Breast epithelium (tissue), 3 donors: ENCODE measurements around the gene NEMP1.

ENCODE experiments used
- CTCF ChIP-seq, 3 donors: fragments of 450-650 bp; IDR thresholded peaks; one replicate each; pipeline ENCODE4 v1.5.1; 2016 to 2017; ENCODE audit warnings: antibody characterized with exemption in 3 of 3, mild to moderate bottlenecking in 3 of 3, moderate library complexity in 3 of 3
- POLR2AphosphoS5 ChIP-seq, 3 donors: sonication (generic); formaldehyde crosslinking; IDR thresholded peaks; one replicate each; pipeline ENCODE4 v1.6.1; 2017; ENCODE audit warnings: antibody characterized with exemption in 3 of 3

- TF ChIP-seq POLR2AphosphoS5 (IDR thresholded peaks at IDR 0.05) = no peak
- peak in 2 of 3 donors; percentile 23 to 32 for TF ChIP-seq CTCF (IDR thresholded peaks at IDR 0.05)
Measured at GRCh38 chr12:57111031-57111734, 32.6 kb upstream of the NEMP1 start, which contains the start of gene STAT6.
